Activated CD4-positive, CD25-positive, alpha-beta regulatory T cell treated with anti-CD3 and anti-CD28 coated beads, Interleukin-2, amount 50 U/mL, for 16 hours (primary cell): ENCODE results near the gene BRAF.
"Not testable (repeated sequence)": the region's sequence is repeated elsewhere in the genome, so short reads cannot be mapped to it uniquely, and the experiment has no call there.

Source experiments
- DNase-seq: peaks from one replicate; pipeline ENCODE4 v3.0.0-alpha.2; 2020; ENCODE audit warnings: low read depth, low spot score

Gene BRAF

DNA sequence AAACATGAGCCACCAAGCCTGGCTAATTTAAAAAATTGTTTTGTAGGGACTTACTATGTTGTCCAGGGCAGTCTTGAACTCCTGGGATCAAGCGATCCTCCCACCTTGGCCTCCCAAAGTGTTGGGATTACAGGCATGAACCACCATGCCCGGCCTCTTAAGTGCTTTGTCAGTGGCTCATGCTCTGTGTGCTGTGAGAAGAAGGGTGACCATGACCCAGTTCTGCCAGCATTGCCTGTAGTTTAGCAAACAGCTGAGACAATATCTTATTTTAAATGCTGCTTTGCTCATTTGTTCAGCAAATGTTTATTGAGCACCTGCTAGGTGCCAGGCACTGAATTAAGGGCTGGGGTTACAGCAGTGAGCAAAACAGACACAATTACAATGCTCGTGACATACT is 243.0 kb downstream of the BRAF start:
- no peak for DNase-seq

DNA sequence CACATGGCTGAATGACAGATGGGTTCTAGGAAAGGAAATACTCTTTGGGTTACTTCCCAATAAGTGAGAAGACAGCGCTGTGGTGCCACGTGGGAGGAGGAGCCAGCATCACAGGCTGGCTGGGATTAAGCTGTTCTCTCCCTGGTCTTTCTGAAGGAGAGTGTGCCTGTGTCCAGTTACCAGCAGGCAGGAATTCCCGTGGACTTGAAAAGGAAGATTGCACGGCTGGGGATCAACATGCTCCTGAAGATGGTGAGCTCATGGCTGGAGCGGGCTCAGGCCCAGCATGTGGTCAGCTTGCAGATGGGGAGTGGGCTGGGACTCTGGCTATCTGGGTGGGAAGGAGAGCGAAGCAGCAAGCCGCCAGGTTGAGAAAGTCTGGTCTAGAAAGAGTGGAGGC is 243.8 kb downstream of the BRAF start:
- no peak for DNase-seq

DNA sequence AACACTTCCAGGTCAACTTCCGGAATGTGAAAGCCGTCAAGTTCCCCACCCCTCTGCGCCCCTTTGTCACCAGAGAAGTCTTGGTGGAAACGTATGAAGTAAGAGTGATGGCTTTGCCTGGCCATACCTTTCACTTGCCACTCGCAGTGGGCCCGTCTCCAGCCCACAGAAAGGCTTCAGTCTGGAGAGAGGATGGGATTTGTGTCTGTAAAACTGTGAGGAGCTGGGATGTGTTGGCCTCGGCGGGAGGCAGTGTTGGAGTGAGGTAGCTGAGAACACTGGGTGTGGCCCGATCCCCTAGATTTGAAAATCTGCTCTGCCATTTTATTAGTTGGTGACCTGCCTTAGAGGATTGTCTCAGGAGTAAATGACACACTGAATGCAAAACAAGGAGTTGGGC is 245.5 kb downstream of the BRAF start:
- no peak for DNase-seq

DNA sequence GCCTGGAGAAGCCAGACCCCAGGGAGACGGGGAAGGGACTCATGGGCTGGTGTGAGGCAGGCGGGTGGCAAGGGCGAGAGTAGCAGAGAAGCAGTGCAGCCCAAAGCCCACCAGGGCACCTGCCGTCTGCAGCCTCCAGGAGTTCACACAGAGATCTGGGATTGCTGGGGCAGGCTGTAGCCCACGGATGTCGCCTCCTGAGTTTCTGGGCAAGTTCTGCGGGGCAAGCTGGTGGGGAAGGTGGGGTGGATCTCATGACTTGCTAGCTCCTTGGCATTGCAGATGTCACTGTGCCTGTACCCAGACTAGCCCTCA is 246.0 kb downstream of the BRAF start:
- DNase-seq = no peak

DNA sequence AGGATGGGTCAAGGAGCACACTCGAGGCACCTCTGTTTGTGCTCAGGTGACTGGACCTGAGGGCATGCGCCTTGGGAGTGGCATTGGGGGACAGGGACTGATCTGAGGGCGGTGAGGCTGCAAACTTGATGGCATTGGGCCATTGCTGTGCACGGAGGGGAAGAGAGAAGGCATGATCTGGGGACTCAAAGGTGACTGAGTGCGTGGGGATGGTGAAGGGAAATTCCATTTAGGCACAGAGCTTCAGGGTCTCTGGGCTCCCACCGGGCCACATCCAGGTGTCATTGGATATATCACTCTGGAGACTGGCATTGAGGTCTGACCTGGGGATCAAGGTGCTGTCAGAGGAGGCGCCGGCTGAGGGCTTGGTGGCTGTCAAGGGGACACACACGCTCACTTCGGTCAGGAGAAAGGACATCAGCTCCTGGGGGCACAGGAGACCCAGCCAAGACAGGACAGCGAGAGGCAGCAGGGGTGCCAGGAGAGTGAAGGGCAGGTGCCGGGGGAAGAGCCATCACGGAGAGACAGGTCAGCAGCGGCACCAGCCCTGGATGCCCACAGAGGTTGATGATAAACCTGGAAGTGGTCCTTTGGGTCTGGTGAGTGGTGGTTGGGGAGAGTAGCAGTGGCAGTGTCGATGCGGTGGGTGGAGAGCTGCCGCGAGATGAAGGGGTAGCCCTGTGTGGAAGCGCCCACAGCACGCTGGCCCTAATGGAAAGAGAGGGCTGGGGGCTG is 246.5 kb downstream of the BRAF start:
- no peak for DNase-seq

DNA sequence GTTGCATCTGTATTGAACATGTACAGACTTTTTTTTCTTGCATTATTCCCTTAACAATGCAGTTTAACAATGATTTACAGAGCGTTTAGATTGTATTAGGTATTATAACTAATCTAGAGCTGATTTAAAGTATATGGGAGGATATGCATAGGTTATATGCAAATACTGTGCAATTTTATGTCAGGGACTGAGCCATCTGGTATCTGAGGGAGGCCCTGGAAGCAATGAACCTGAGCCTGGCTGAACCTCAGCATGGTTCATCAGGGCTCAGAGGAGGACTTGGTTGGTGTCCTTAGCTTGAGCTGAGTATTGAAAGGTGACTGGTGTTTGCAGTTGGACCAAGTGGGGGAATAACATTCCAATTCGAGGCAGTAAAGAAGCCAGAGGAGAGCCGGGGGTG is 247.2 kb downstream of the BRAF start:
- no peak for DNase-seq

DNA sequence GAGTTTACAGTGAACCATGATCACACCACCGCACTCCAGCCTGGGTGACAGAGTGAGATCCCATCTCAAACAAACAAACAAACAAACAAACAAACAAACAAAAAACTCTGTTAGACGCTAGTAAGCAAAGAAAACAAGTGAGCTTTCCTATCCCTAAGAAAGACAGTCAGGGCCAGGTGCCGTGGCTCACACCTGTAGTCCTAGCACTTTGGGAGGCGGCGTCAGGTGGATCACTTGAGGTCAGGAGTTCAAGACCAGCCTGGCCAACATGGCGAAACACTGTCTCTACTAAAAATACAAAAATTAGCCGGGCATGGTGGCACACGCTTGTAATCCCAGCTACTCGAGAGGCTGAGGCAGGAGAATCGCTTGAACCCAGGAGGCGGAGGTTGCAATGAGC is 247.8 kb downstream of the BRAF start:
- DNase-seq = not testable (repeated sequence)

DNA sequence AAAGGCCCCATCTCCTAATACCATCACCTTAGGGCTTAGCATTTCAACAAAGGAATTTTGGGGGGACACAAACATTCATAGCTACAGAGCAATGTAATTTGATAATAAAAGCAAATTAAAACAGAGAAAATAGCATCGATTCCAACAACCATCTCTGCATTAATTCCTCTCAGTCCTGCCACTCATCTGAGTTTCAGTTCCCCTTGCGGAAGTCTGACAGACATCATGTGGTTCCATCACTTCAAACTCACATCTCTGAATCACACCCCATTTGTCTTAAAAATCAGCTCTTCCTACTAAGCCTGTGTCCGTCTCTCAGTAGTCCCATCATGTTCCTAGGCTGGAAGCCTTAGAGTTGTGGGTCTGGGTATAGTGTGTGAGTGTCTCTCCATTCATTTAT is 248.4 kb downstream of the BRAF start:
- DNase-seq = no peak

DNA sequence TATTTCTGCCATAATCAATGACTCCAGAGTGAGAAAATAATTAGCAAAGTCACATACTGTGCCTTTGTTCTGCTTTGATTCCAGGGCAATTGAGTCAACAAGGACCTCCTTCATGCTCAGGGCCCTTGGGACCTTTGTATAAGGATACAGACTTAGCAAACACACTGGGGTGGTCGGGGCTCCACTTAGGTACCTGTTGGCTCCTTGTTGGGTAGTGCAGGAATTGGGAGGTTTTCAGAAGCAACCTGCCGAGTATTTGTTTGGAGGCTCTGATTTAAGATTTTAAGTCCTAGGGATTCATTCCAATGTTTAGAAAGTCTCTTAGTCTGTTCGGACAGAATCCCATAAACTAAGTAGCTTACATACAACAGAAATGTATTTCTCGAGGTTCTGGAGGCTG is 249.0 kb downstream of the BRAF start:
- DNase-seq = no peak

DNA sequence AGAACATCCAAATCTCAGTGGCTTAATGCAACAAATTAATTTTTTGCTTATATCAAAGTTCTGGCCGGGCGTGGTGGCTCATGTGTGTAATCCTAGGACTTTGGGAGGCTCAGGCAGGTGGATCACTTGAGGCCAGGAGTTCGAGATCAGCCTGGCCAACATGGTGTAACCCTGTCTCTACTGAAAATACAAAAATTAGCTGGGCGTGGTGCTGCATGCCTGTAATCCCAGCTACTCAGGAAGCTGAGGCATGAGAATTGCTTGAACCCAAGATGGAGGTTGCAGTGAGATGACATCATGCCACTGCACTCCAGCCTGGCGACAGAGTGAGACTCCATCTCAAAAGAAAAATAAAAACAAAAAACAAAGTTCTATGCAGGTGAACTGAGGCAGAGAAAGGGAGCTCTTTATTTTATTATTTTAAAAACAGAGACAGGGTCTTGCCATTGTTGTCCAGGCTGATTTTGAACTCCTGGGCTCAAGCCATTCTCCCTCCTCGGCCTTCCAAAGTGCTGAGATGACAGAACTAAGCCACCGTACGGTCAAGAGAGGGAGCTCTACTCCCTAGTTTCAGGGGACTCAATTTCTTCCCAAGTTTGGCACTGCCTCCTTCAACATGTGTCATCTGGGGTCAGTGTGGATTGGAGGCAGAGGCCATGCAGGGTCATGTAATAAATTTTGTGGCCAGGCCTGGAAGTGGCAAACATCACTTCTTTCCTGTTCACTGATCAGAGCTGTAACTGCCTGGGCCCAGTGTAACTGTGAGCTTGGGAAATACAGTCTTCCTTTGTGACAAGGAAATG is 249.6 kb downstream of the BRAF start:
- DNase-seq = no peak

DNA sequence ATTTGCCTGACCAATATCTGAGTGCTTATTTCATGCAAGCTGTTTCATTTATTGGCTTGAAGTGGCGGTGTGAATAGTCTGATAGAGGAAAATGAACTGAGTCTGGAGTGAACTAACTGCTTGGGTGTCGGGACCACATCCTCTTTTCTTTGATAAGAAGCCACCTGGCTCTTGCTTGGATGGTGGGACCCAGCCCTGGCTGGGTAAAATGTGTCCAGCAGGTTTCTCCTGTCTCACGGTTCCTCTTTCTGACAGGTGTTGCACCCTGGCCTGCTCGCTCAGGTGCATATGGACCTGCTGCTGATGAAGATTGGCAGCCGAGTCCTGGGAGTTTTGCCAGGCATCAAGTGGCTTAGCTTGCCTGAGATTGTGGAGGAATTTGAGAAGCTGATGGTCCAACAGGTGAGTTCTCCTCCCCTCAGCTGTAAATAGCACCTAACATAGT is 250.4 kb downstream of the BRAF start:
- no peak for DNase-seq

DNA sequence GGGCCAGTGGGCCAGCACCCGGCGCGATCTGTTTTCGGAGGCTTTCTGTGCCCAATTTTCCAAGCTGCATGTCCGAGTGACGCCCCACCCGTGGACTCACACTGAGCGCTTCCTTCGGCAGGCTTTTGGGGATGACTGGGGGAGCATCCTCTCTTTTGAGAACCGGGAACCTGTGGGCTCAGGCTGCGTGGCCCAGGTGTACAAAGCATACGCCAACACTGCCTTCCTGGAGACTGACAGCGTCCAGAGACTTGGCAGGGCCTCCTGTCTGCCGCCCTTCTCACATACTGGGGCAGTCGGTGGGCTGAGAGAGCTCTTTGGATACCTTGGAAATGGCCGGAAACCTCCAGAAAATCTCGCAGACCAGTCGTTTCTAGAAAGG is 251.0 kb downstream of the BRAF start:
- no peak for DNase-seq

DNA sequence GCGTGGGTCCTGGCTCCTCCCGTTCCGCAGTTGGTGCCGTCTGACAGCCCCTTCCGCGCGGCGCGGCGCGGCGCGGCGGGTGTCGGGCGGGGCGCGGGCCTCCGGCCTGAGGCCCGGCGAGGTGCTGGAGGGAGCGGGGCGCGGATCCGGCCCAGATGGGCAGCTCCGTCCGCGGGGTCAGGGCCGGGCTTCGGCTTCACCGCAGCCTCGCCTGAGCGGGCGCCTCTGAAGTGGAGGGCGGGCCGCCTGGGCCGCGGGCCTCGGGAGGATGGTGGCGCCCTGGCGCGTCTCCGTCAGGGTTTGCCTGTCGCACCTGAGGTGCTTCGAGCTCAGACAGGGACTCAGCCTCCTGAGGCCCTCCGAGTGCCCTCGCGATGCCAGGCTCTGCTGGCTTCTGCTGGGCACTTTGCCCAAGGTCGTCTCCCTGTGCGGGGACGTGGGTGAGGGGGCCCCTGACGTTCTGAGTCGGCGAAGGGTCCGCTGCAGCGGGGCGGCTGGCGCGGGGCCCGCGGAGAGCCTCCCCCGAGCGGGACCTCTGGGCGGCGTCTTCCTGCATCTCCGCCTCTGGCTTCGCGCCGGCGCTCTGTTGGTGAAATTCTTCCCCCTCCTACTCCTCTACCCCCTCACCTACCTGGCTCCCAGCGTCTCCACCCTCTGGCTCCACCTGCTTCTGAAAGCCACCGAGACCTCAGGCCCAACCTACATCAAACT is 251.5 kb downstream of the BRAF start:
- DNase-seq = peak; percentile 24

DNA sequence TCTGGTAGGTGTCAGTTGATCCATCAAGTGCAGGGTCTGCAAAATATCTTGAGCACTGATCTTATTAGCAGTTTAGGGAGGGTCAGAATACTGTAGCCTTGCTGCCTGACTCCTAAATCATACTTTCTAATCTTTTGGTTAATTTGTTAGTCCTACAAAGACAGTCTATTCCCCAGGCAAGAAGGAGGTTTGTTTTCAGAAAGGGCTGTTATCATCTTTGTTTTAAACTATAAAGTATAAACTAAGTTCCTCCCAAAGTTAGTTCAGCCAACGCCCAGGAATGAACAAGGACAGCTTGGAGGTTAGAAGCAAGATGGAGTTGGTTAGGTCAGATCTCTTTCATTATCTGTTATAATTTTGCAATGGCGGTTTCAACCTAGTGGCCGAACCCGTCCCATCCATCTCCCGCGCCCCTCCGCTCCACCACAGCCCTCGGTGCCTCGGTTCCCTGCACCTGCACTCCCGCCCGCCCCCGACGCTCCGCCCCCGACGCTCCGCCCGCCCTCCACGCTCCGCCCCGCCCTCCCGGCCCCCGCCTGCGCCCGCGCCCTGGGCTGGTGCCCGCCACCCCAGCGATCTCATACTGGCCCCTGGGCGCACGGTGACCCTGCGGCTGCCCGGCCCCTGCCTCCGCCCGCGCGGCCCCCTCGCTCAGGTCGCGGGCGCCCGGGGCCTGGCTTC is 252.2 kb downstream of the BRAF start, which contains the start of gene ADCK2:
Gene ADCK2 (plus strand): TSS at position 564 of the 681 bp plus-strand sequence. CDS start 386 bp downstream, outside the sequence.
- no peak for DNase-seq

DNA sequence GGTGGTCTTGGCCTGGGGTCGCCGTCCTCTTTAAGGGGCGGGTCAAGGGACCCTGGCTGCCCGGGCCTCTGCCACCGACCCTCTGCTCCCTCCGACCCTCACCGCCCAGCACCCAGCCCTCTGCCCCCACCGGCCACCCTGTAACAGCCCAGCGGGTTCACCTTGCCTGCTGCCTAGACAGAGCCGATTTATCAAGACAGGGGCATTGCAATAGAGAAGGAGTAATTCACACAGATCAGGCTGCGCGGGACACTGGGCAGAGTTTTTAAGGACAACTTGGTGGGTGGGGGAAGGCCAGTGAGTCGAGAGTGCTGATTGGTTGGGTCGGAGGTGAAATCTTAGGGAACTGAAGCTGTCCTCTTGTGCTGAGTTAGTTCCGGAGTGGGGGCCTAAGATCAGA is 252.8 kb downstream of the BRAF start:
- no peak for DNase-seq

DNA sequence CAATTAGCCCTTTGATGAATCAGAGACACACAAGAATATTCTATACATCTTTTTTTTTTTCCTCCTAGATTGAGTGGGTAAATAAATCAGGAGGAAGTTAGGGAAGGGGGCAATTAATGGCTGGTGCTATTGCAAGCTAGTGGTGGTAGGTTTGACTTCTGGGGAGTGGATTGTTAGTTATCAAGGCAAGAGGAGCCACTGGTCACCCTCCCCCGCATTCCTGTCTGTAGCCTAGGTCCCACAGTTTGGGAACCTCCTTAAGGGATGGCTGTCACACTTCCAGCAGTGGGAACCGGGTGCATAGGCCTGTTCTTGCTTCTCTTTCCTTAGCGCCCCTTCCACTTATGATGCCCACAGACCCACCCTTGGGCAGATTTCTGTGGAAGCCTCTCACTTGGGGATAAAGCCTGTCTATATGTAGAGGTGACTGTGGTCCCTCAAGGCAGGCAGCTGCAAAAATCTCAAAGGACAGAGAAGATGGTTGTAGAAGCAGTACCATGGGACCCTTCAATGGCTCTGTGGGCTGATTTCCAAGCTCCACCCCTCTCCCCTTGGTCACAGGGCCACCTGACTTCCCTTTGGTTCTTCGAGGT is 254.3 kb downstream of the BRAF start:
- DNase-seq = no peak

DNA sequence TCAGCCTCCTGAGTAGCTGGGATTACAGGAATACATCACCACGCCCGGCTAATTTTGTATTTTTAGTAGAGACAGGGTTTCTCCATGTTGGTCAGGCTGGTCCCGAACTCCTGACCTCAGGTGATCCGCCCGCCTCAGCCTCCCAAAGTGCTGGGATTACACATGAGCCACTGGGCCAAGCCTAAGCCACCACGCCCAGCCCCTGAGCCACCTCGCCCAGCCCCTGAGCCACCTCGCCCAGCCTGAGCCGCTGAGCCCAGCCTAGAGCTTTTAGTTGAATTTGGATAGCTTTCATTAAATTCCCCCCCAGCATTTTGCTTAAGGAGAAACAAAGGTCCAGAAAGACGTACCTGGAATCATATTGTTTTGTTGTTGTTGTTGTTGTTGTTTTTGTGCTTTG is 254.9 kb downstream of the BRAF start:
- DNase-seq = not testable (repeated sequence)

DNA sequence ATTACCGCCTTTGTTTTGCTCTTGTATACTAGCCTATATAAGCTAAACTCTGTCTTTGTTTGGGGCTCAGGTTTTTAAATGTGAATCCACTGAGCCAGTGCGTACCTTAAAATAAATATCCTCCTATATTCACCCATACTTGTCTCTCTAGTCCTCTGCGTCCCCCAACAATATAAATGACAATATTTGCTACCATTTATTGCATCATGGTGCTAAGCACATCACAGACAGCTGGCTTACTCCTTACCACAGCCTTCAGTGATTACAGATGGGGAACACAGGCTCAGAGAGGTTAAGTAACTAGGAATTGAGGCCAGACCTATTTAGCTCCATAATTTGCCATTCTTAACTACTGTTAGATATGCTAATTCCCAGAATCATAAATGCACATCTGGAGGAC is 255.4 kb downstream of the BRAF start:
- DNase-seq = no peak
